HG03521 (cell line): ENCODE results near the gene ZNHIT1.
"Not testable (repeated sequence)": the region's sequence is repeated elsewhere in the genome, so short reads cannot be mapped to it uniquely, and the experiment has no call there.

Experiments used
- ATAC-seq: cut with Tn5 transposase; IDR thresholded peaks from one replicate; pipeline ENCODE4 v1.9.1; 2021; ENCODE audit warnings: mild to moderate bottlenecking, moderate library complexity; ENCODE audit not compliant: unreplicated experiment

Gene ZNHIT1

DNA sequence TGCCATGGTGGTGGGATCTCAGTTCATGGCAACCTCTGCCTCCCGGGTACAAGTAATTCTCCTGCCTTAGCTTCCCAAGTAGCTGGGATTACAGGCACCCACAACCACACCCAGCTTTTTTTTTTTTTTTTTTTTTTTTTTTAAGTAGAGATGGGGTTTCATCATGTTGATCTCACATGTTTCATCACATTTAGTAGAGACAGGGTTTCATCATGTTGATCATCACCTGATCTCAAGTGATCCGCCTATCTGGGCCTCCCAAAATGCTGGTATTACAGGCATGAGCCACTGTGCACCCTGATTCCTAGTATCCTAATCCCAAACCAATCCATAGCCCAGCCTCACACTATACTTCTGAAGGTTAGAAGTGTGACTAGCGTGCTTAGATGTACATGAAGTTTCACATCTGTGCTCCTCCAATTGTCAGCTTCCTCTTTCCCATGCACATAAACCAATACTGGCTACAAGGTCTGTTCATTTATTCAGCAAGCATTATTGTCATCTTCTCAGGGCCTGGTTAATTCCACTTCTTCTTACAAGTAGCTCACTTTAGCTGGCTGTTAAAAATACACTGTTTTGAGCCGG, 31.0 kb upstream of the ZNHIT1 start:
- no peak for ATAC-seq

DNA sequence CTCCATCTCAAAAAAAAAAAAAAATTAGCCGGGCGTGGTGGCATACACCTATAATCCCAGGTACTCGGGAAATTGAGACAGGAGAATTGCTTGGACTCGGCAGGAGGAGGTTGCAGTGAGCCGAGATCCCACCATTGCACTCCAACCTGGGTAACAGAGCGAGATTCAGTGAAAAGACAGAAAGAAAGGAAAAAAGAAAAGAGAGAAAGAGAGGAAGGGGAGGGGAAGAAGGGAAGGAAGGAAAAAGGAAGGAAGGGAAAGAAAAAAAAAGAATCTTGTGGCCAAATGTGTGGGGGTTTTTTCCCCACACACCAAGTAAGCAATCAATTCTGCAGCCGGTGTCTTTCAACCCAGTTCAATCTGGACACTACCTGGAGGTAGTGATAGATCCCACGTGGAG, 28.9 kb upstream of the ZNHIT1 start:
- no peak for ATAC-seq

DNA sequence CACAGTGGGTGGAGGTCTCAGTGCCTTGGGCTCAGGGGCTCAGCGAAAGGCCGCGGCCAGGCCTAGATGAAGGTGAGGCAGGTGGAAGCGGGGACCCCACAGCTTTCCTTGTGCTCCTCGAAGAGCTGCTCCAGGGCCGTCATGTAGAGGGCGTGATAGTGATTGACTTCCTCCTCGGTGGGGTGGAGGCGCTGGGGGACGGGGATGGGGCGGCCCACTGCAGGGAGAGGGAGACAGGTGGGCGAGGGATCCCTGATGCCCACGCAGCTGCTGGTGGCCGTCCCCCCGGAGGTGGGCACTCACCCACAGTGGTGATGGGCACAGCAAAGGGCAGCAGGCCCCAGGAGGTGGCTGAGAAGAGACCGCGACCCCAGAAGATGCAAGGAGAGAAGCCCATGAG, 22.1 kb upstream of the ZNHIT1 start:
- no peak for ATAC-seq

DNA sequence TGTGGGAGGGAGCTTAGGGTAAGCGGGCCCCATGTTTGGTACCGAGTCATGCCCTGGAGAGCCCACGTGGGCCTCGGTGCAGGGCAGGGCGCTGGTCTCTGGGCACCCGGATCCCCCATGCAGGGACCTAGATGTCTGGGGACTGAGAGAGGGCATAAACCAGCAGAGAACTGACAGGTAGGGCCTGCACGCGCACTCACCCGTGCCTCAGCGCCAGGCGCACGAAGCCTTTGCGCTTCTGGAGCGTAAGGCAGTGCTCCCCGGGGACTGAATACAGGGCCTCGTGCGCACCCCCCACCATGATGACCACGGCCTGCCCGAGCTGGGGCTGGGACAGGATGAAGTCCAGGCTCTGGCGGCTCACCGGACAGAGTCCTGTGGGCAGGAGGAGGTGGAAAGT, 20.0 kb upstream of the ZNHIT1 start:
- ATAC-seq, result no peak

DNA sequence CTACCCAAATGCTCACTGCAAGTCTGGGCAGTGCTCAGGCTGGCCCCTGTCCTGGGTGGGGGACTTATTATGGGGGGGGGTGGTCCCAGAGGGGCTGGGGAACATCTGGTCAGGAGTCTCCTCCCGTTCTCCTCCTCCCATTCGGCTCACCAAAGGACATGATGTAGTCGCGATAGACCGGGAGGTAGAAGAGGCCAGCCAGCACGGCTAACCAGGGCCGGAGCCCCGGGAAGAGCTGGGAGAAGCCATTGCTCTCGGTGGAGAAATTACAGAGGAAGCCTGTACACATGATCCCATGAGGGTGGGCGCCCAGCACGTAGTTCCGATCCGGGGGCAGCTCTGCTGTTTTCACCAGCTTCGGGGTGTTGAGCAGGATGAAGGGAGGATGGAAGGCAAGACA, 19.5 kb upstream of the ZNHIT1 start:
- ATAC-seq, result no peak

DNA sequence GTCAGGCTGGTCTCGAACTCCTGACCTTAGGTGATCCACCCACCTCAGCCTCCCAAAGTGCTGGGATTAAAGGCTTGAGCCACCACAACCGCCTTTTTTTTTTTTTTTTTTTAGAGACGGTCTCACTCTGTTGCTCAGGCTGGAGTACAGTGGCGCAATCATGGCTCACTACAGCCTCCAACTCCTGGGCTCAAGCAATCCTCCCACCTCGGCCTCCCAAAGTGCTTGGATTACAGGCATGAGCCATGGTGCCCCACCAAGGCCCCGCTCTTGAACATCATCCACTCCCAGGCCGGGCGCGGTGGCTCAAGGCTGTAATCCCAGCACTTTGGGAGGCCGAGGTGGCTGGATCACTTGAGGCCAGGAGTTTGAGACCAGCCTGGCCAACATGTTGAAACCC, 18.4 kb upstream of the ZNHIT1 start:
- ATAC-seq, result not testable (repeated sequence)

DNA sequence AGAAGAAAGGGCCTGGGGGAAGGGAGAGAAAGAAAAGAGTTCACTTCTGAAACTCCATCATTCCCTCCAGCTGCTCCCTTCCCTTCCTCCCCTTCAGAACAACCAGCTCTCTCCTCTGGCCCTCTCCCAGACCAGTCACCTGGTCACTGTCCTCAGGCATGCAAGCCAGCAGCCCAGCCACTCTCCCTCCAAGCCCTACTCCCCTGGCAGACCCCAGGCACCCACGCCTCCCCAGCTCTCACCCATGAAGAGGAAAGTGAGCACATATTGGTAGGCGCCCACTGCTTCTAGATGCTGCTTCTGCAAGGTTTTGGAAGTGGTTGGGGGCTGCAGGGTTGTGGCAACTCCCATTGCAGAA, 17.5 kb upstream of the ZNHIT1 start:
- ATAC-seq, result no peak

DNA sequence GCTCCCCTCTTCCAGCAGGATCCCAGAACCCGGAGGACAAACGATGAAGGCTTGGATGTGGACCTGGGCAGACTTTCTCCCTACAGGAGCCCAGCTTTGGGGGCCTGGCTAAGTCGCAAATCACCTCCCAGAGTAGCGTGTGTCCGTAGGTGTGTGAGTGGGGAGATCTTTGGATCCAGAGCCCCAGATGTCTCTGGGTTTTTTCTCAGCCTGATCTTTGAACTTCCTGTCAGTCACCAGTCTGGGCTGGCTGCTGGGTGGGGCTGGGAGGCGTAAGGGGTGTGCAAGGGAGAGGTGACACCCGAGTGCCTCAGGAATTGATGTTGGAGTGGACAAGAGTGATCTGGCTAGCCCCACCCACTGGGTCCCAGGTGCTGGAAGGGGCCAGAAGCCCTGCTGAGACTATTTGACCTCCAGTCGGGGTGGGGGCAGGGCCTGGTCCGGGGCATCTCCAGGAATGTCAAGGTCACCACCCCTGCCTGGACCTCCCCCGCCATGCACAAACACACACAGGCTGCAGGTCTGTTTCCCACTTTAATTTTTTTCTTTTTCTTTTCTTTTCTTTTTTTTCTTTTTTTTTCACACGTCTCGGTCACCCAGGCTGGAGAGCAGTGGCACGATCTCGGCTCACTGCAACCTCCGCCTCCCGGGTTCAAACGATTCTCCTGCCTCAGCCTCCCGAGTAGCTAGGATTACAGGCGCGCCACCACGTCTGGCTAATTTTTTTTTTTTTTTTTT, 16.9 kb upstream of the ZNHIT1 start, which contains the start of gene MOGAT3:
Gene MOGAT3 (minus strand): TSS at position 175 of the 738 bp plus-strand sequence. CDS start 182 bp downstream, outside the sequence.
- ATAC-seq, result no peak

DNA sequence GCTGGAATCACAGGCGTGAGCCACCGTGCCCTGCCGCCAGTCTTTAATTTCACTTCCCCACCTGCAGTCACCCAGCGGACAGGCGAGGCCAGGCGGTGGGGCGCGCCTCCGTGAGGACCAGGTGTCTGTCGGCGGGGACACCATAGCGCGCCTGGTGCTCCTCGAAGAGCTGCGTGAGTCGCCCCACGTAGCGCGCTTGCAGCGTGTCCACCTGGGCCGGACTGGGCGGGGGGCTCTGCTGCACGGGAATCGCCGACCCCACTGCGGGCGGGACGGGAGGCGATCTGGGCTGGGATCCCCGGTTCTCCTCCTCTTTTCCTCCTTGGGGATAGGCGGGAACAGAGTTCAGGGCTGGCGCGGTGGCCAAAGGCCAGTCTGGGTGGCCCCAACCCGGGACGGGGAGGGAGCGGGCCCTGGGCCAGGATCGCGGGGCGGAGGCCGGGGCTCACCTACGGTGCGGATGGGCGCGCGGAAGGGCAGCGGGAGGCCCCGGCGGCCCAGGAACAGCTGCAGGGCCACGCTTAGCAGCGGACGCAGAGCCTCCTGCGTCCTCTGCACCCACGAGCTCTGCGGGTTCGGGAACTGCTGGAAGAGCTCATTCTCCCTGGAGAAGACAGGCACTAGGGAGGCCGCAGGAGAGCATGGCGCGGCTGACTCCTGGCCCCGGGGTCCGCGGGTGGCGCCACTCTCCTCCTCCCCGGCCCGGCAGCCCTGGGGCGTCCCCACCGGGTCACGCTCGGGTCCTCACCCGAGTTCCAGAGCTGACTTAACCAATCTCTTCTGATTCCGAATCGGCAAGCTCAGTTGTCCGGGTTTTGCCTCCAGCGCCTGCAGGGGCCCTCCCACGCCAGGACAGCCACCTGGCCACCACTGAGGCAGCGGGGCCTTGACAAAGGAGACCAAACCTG, 16.0 kb upstream of the ZNHIT1 start:
- no peak for ATAC-seq

DNA sequence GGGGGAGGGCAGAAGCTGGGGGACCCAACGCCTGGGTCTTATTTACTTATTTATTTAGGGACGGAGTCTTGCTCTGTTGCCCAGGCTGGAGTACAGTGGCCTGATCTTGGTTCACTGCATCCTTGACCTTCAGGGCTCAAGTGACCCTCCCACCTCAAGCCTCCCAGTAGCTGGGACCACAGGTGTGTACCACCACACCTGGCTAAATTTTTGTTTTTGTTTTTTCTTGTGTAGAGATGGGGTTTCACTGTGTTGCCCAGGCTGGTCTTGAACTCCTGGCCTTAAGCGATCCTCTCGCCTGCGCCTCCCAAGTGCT, 15.4 kb upstream of the ZNHIT1 start:
- ATAC-seq, result no peak

DNA sequence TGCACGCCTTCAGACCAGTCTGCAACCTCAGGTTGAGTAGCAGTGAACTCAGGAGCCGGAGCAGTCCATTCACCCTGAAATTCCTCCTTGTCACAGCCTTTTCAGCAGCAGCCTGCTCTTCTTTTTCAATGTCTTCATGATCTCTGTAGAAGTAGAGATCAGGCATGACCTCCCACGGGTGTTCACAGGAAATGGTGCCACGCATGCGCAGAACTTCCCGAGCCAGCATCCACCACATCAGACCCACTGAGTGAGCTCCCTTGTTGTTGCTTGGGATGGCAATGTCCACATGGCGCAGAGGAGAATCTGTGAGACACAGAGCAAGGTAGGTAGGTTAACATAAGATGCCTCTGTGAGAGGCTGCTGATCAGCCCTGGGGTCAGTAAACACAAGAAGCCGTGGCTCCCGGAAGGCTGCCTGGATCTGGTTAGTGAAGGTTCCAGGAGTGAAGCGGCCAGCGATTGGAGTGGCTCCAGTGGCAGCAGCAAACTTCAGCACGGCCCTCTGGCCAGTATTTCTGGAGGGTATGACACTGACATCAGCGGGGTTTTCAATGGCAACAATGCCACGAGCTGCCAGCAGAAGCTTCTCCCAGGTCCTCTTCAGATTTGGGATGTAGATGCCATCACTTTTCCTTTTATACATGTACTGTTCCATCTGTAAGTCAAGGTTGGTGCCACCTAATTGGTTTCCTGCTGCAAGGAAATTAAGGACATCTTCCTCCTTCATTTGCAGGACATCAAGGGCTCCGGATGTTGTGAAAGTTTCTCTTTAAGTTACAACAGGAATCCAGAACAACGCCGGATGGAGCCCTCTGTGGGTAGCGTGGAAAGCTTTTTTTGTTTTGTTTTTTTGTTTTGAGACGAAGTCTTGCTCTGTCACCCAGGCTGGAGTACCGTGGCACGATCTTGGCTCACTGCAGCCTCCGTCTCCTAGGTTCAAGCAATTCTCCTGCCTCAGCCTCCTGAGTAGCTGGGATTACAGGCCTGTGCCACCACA, 13.9 kb upstream of the ZNHIT1 start:
- ATAC-seq, result not testable (repeated sequence)

DNA sequence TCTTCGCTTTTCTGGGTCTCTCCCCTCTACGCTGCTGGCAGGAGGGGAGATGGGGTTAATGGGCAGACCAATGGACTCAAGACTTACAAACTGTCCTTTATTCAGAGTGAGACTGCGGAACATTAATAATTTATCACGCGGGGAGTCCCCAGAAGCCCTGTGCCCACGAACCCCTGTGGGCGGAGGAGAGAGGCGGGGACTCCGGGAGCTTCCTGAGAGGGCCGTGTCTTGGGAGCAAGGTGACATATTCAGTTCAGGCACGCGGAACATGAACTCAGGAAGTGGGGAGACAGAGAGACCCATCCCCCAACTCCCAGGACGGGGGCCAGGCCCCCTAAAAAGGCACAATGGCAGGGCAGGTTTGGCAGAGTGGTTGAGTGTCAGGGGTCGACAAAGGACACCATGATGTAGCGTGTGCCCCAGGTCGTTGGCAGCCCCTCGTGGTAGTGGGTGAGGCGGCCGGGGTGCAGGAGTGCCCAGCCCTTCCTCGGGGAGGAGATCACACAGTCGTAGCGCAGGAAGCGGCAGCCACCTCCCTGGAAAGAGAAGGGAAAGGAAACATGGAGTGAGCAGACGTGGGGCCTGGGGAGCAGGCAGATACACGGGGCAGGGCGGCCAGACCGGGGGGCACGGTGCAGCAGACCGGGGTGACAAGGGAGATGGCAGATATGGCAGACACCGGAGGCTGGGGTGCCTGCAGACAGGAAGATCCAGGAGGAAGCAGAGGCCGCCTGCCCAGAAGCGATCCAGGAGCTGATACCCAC, 11.9 kb upstream of the ZNHIT1 start:
- ATAC-seq, result no peak

DNA sequence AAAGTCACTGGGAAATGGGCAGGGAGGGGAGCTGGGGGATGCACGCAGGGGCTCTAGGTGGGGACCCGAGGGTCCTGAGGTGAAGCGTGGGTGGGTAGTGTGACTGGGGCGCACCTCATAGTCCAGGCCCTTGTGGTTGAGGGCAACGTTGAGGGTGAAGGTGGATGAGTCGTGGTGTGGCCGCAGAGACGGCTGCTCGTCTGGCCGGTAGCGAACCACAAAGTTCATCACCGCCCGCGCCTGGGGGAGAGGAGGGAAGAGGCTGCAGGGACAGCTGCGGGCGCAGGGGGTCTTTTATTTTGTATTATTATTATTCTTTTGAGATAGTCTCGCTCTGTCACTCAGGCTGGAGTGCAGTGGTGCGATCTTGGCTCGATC, 11.3 kb upstream of the ZNHIT1 start:
- no peak for ATAC-seq

DNA sequence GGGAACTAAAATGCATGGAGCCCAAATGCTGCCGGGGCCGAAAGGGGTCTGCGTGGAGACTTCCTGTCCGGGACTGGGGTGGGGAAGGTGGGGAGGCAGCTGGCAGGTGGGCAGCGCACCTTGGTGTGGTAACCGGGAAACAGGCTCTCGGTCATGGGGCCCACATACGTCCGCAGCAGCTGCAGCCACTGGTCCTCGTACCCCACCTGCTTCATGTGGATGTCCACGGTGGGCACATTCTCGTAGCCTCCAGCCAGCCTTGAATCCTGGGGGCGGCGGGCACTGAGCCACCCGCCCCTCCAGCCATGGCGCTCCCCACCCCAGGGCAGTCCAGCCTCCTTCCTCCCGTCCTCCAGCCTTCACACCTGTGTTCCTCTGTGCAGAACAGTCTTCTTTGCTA, 10.5 kb upstream of the ZNHIT1 start:
- ATAC-seq, result no peak

DNA sequence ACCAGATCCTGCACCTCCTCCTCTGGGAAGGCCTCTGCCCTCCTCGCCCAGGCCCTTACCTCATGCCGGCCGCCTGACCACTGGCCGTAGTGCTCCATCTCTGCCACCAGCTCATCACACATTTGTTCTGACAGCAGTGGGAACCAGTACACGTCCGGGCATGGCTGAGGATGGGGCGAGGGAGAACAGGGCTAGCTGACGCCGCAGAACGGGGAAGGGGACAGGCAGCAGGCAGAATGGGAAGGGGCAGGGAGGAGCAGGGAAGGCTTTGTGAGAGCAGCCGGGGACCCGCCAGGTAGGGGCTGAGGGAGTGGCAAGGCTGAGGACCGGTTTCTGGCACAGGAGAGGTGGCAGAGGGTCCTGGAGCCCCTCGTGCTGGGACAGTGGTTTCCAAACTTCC, 9.2 kb upstream of the ZNHIT1 start:
- ATAC-seq, result no peak

DNA sequence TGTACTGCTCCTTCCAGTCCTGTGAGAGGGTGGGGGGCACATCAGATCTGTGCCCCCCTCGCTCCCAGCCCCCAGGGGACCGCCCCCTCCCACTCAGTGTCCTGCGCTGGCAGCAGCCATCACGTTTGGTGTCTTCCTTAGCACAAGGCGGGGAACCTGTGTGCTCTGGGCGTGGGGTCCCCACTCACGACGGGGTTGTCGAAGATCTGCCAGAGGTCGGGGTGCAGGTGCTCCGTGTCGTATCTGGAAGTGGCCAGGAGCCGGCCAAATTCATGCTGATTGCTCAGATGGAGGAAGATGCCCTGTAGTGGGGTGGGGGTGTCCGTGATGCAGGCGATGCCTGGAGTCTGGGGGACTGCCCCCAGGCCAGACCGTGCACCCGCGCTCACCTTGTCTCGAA, 7.8 kb upstream of the ZNHIT1 start:
- ATAC-seq, result no peak

DNA sequence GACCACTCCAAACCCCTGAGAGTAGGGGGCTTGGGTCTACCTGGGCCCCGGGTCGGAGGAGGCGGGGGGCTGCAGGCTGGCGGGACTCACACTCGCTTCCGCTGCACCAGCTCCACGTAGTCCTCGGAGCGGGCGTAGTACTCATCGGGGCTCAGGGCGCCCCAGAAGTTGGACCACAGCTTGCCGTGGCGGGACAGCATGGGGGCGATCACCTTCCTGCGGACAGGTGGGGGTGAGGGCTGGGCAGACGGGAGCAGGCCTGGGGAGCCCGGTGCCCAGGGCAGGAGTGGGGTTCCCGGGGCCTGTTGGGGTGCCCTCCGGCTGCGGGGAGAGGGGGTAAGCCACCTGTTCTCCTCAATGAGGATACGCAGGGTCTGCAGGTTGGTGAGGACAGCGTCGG, 6.5 kb upstream of the ZNHIT1 start:
- ATAC-seq, result no peak

DNA sequence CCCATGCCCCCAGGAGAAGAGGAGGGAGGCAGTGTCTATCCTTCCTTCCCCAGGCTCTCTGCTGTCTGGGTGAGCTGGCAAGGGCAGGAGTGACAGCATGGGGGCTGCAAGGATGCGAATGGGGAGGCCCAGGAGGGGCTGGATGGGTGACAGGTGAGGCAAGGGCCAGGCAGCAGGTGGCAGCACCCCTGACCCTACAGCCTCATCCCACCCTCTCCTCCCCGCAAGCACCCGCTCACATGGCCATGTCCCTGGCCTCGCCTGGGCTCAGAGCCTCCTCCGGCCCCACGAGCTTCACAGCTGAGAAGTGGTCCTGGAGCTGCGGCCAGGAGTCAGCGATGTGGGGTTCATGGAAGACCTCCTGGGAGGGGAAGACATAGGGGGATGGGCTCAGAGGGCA, 6.0 kb upstream of the ZNHIT1 start:
- no peak for ATAC-seq

DNA sequence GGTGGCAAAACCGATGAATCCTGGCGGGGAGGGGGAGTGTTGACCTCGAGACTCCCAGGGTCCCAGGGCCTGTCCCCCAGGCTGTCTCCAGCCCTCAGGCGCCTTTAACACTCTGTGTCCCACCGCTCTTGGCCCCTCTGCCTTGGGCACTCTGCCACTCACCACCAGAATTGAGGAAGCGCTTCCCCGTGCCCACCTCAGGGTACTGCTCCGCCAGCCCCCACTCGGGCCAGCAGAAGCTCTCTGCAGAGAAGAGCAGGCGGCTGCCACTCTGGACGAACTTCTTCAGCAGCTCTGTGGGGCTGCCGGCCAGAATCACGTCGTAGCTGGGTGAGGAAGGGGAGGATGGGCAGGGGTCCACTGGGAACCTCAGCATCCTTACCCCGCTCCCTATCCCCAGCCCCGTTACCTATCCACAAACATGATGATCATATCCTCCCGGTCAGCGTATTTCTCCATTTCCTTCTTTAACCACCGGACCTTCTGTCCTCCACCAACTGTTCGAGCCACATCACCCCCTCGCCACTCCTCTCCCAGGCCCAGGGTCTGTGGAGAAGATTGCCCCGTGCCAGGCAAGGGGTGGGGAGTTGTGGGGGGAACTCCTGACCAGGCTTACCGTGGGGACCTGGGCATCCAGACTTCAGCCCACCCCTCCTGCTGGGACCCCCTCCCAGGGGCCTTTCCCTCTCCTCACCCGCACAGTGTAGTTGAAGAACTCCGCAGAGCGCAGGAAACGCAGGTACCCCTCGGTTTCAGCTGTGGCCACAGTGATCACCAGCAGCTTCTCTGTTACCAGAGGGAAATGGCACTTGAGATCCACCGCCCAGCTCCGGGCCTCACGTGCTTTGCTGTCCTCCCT, 1.7 kb upstream of the ZNHIT1 start:
- ATAC-seq, result no peak
